HepG2 (cell line): ENCODE data around the gene PKP4.

Experiments
- EP300 ChIP-seq, 3 experiments: sonication (generic) in 1 of 3; formaldehyde crosslinking in 1 of 3; IDR thresholded peaks; 2 replicates each; pipeline versions ENCODE4 v1.5.1 to v1.6.1; 2011 to 2020; ENCODE audit warnings: low read depth in 2 of 3, low read length in 2 of 3, borderline replicate concordance in 1 of 3, improper control_type of control experiment in 1 of 3, mild to moderate bottlenecking in 1 of 3, missing genetic modification reagents in 1 of 3, moderate library complexity in 1 of 3
- GTF2F1 ChIP-seq: fragments of 150-350 bp; IDR thresholded peaks from 2 replicates; pipeline ENCODE4 v1.6.1; 2014; ENCODE audit warnings: low read length
- ZNF274 ChIP-seq: sonication (generic); formaldehyde crosslinking; IDR thresholded peaks from 2 replicates; pipeline ENCODE4 v1.5.1; 2020; ENCODE audit warnings: mild to moderate bottlenecking, missing genetic modification reagents
- ZNF550 ChIP-seq: sonication (generic); formaldehyde crosslinking; IDR thresholded peaks from 2 replicates; pipeline ENCODE4 v1.4.0; 2020; ENCODE audit warnings: mild to moderate bottlenecking, missing genetic modification reagents, borderline replicate concordance
- ZNF562 ChIP-seq: sonication (generic); formaldehyde crosslinking; IDR thresholded peaks from 2 replicates; pipeline ENCODE4 v1.8.0; 2022; ENCODE audit warnings: missing genetic modification reagents, borderline replicate concordance
- TF ChIP-seq, protein P1 (sequence below): sonication (generic); formaldehyde crosslinking; IDR thresholded peaks from 2 replicates; pipeline ENCODE4 v1.5.0; 2020; ENCODE audit warnings: mild to moderate bottlenecking, missing genetic modification reagents, moderate library complexity

DNA sequence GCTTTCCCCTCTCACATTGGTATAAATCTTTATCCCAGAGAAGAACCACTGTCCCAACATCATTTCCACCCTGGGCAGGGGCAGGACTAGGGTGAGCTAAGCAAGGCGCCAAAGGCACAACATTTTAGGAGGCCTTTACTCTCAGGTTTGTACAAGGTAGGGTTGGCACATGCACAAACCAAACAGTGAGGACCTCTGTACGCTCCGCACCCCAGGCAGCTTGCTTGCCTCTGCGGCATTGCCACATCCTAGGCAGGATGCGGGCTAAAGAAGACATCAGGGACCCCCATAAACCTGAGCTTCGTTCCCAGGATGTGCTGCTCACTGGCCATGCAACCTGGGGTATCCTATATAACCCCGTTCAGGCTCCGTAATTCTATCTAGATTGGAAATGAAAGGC lies 210.2 kb downstream of the PKP4 start:
- no peak for TF ChIP-seq GTF2F1
- TF ChIP-seq ZNF274 (CRISPR knock-in tag) = no peak
- no peak for TF ChIP-seq EP300 (IDR thresholded peaks at IDR 0.05; ENCODE audit: low read depth in 2 of 2, low read length in 2 of 2)
- TF ChIP-seq EP300 (CRISPR knock-in tag; IDR thresholded peaks at IDR 0.05; ENCODE audit: borderline replicate concordance) = no peak
- no peak for TF ChIP-seq ZNF550 (CRISPR knock-in tag)
- TF ChIP-seq, protein P1, sequence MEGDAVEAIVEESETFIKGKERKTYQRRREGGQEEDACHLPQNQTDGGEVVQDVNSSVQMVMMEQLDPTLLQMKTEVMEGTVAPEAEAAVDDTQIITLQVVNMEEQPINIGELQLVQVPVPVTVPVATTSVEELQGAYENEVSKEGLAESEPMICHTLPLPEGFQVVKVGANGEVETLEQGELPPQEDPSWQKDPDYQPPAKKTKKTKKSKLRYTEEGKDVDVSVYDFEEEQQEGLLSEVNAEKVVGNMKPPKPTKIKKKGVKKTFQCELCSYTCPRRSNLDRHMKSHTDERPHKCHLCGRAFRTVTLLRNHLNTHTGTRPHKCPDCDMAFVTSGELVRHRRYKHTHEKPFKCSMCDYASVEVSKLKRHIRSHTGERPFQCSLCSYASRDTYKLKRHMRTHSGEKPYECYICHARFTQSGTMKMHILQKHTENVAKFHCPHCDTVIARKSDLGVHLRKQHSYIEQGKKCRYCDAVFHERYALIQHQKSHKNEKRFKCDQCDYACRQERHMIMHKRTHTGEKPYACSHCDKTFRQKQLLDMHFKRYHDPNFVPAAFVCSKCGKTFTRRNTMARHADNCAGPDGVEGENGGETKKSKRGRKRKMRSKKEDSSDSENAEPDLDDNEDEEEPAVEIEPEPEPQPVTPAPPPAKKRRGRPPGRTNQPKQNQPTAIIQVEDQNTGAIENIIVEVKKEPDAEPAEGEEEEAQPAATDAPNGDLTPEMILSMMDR (CRISPR knock-in tag) = no peak
- TF ChIP-seq ZNF562 (CRISPR knock-in tag) = no peak
